GM12872 (cell line): ENCODE data around the gene LYPD6B.

Source experiments
- CTCF ChIP-seq: IDR thresholded peaks from 3 replicates; pipeline ENCODE4 v1.5.1; 2011; ENCODE audit warnings: low read depth, mild to moderate bottlenecking, low read length, moderate library complexity; ENCODE audit not compliant: insufficient read depth

Gene LYPD6B

GRCh38 chr2:149080971-149081370 is 42.5 kb downstream of the LYPD6B start:
- no peak for TF ChIP-seq CTCF

- no peak for TF ChIP-seq CTCF
Observed at GRCh38 chr2:149082079-149082478, 43.6 kb downstream of the LYPD6B start.

- no peak for TF ChIP-seq CTCF
Observed at GRCh38 chr2:149082735-149083134, 44.2 kb downstream of the LYPD6B start.

- TF ChIP-seq CTCF = no peak
Observed at GRCh38 chr2:149084924-149085795, 46.7 kb downstream of the LYPD6B start.

GRCh38 chr2:149087751-149088150 is 49.3 kb downstream of the LYPD6B start:
- TF ChIP-seq CTCF = peak; percentile 59; the same call in 2 of the 3 replicates

- TF ChIP-seq CTCF = no peak
Observed at GRCh38 chr2:149089068-149089467, 50.6 kb downstream of the LYPD6B start.

- no peak for TF ChIP-seq CTCF
Observed at GRCh38 chr2:149090706-149091105, 52.2 kb downstream of the LYPD6B start.
